Memory B cell (primary cell): Measurements from ENCODE around the gene BNC2.

Source experiments
- ATAC-seq: fragments of 150-1000 bp; cut with Tn5 transposase; 2 replicates; pipeline ENCODE4 v1.10.0; 2021; ENCODE audit warnings: low read depth, mild to moderate bottlenecking, moderate library complexity
- DNase-seq, 2 donors: peaks; one replicate each; pipeline ENCODE4 v3.0.0; 2022; ENCODE audit warnings: low spot score in 2 of 2
- H3K27ac Mint-ChIP-seq: one replicate; pipeline ENCODE4 v1.8.0; 2022; ENCODE audit warnings: mild to moderate bottlenecking, moderate library complexity, mixed read lengths
- H3K27me3 Mint-ChIP-seq: one replicate; pipeline ENCODE4 v1.8.0; 2022; ENCODE audit warnings: mixed read lengths
- H3K36me3 Mint-ChIP-seq: one replicate; pipeline ENCODE4 v1.8.0; 2022; ENCODE audit warnings: mild to moderate bottlenecking, mixed read lengths
- H3K4me1 Mint-ChIP-seq: one replicate; pipeline ENCODE4 v1.8.0; 2022; ENCODE audit warnings: mixed read lengths
- H3K4me3 Mint-ChIP-seq: one replicate; pipeline ENCODE4 v1.8.0; 2022; ENCODE audit warnings: mild to moderate bottlenecking, moderate library complexity, mixed read lengths
- H3K9me3 Mint-ChIP-seq: one replicate; pipeline ENCODE4 v1.8.0; 2022; ENCODE audit warnings: mixed read lengths

Gene BNC2

DNA sequence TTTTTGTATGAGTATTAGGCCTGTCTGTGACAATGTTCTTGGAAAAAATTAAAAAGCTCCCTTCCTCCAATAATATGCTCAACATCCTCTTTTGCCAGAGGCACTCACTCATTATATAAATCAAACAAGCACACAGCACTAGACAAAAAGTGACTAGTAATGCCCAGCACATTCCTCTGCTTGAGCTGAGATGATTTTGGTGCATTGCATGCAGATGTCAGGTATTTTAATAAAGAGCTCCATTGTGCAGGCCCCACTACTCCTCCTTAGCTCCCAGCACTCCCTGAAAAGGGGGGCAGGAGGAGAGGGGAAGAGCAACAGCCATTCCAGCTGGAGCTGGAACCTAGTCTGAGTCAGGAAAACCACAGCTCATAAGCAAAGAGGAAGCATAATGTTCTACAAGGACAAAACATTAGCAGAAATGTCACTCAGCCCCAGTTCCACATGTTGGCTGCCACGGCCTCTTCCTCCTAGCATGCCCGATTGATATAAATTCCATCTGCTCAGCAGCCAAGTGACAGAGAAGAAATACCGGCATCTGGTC, 348.5 kb downstream of the BNC2 start:
- Mint-ChIP-seq H3K36me3 (no peaks in the 10 kb centered on the region), H3K4me3 (no peak overlapping the region), H3K27me3 (no peaks in the 10 kb centered on the region), H3K4me1 (no peaks in the 10 kb centered on the region), H3K9me3 (peaks cover 2% of the 10 kb centered on the region), H3K27ac (no peak overlapping the region)
- ATAC-seq (no peak), DNase-seq (no peak)

DNA sequence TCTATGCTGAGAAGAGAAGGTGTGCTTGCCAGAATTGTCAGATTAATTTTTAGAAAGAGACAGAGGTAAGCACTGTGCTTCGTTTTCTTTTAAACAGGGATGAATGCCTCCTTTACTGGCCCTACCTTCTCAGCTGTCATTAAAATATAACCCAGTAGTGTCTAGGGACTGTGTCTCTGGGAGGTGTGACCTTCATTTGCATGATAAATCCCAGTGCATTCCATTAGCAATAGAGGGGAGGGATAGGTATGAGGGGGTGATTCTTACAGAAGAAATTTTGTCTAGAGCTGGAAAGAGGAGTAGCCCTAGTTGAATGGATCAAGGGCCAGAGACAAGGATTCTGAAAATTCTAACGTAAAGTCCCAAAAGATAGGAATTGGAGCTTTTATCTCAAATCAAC, 351.5 kb downstream of the BNC2 start:
- no peaks in the 10 kb centered on the region for H3K4me1 Mint-ChIP-seq
- H3K27me3 Mint-ChIP-seq: no peaks in the 10 kb centered on the region
- no peaks in the 10 kb centered on the region for H3K36me3 Mint-ChIP-seq
- no peak overlapping the region for H3K4me3 Mint-ChIP-seq
- DNase-seq (no peak), ATAC-seq (no peak)
- no peak overlapping the region for H3K27ac Mint-ChIP-seq
- H3K9me3 Mint-ChIP-seq: no peaks in the 10 kb centered on the region

DNA sequence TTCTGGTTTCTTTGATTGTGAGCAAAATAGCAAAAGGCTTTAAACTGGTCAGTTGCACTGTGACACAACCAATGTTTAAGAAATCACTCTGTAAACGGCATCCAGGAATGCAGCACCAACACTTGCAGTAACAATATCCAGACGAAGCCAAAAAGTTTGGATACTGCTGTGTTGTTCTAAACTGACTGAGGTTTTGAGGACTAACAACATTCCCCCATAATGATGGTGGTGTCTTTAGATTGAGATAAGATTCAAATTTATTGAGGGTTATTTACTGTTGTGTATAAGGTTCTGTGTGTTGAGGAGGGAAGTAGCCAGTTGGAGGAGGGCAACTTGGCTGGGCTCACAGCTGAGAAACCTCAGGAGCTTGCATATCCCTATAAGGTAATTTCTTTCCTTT, 353.6 kb downstream of the BNC2 start:
- H3K4me3 Mint-ChIP-seq: no peak overlapping the region

DNA sequence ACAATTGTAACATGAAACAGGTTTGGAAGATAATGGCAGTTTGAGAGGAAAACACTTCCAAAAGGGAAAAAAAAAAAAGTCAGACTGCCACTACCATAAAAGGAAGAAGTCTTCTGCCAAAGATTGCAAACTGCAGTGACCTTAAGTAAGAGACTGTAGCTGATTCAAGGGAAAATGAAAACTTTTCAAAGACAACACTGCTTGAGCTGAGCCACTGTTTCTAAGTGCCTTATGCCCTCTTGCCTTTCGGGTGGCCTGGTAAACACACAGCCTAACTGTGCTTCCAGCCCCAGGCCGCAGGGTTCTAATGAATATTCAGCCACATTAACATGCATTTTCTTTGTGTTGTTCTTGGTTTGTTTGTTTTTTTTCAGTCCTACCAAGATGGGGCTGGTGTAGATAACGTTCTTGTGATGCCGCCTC, 354.6 kb downstream of the BNC2 start:
- DNase-seq (no peak), ATAC-seq (no peak)
- H3K9me3 Mint-ChIP-seq: no peaks in the 10 kb centered on the region
- H3K27ac Mint-ChIP-seq: no peak overlapping the region
- no peaks in the 10 kb centered on the region for H3K4me1 Mint-ChIP-seq
- H3K27me3 Mint-ChIP-seq: no peaks in the 10 kb centered on the region
- no peaks in the 10 kb centered on the region for H3K36me3 Mint-ChIP-seq
- H3K4me3 Mint-ChIP-seq: no peak overlapping the region

More for the DNA sequence above, 353.6 kb downstream of the BNC2 start:
- Mint-ChIP-seq H3K27me3 (no peaks in the 10 kb centered on the region), H3K9me3 (no peaks in the 10 kb centered on the region), H3K36me3 (no peaks in the 10 kb centered on the region), H3K27ac (no peak overlapping the region), H3K4me1 (no peaks in the 10 kb centered on the region)
- ATAC-seq (no peak), DNase-seq (no peak)

DNA sequence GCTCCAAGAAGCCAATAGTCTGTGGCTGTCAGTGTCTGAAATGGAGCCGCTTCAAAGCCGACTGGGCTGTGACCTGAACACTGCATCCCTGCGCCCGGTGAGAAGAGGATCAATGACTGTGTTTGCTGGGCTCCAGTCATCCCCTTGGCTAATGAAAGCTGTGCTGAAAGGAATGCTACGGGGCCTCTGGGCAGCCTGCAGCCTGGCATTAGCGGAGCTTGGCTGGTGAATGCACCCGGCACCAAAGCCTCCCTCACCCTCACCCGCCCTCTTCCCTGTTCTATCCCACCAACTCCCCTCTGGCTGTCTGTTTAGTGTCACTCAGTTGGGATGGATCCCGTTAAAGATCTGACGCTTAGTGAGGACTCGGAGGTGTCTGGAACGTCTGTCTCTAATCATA, 355.3 kb downstream of the BNC2 start:
- Mint-ChIP-seq H3K27ac (no peak overlapping the region), H3K9me3 (no peaks in the 10 kb centered on the region), H3K27me3 (no peaks in the 10 kb centered on the region), H3K4me1 (no peaks in the 10 kb centered on the region), H3K36me3 (no peaks in the 10 kb centered on the region), H3K4me3 (no peak overlapping the region)
- ATAC-seq (no peak), DNase-seq (no peak)

DNA sequence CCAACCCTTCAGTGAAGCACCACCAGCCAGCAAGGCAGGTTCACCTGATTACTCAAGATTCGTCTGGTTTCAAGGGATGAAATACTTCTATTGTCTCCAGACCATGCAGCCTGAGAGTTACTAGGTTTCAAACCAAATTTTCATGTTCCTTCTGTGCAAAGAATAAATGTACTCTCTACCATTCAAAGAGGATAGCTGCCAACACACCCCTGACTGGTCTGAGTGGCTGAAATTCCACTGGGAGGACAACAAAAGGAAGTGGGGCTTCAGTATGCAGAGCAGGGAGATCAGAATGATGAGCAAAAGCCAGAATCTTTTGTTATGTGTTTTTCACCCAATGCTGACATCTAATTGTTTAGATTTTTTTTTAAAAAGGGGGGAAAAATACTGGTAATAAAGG, 356.3 kb downstream of the BNC2 start:
- ATAC-seq (no peak), DNase-seq (no peak)

DNA sequence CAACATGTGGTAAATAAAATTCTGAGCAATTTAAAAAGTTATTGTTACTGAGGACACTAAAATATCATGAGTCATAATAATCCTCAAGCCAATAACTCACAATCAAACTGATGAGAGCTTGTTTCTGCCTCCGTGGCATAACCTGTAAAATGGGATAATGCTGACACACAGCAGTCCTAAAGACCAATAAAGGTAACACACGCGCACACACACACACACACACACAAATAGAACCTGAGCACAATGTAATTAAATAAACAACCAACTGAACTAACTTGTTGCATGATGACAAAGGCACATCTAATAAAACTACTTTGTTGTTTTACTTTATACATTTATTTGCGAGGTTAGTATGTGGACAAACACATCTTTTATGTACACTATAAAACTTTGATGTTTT, 358.2 kb downstream of the BNC2 start:
- Mint-ChIP-seq H3K36me3 (no peaks in the 10 kb centered on the region), H3K4me3 (no peak overlapping the region), H3K4me1 (no peaks in the 10 kb centered on the region), H3K27ac (no peak overlapping the region), H3K27me3 (no peaks in the 10 kb centered on the region), H3K9me3 (peaks cover 3% of the 10 kb centered on the region)
- no peak for ATAC-seq
- DNase-seq: no peak

More for the DNA sequence above, 356.3 kb downstream of the BNC2 start:
- no peaks in the 10 kb centered on the region for H3K36me3 Mint-ChIP-seq
- H3K27me3 Mint-ChIP-seq: no peaks in the 10 kb centered on the region
- no peak overlapping the region for H3K27ac Mint-ChIP-seq
- H3K4me1 Mint-ChIP-seq: no peaks in the 10 kb centered on the region
- H3K4me3 Mint-ChIP-seq: no peak overlapping the region
- no peaks in the 10 kb centered on the region for H3K9me3 Mint-ChIP-seq

DNA sequence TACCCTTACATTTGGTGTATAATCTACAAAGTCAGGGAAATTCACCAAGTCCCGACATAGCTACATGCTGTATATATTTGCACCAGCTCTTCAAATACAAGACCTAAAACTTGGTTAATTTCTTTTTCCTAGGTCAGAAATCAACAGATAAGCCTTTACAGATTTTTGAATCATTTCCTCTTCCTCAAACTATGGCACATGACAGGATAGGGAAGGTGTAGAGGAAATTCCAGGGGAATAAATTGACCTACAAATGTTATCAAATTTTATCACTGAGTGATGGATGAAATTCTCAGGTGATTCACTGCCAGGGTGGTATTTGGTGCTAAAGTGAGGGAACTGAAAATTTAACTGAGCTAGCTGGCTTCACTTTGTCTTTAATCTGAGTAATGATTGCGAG, 360.0 kb downstream of the BNC2 start:
- DNase-seq: no peak
- no peak overlapping the region for H3K4me3 Mint-ChIP-seq
- H3K9me3 Mint-ChIP-seq: peaks cover 3% of the 10 kb centered on the region
- no peak overlapping the region for H3K27ac Mint-ChIP-seq
- no peak for ATAC-seq
- H3K36me3 Mint-ChIP-seq: no peaks in the 10 kb centered on the region
- no peaks in the 10 kb centered on the region for H3K27me3 Mint-ChIP-seq
- no peaks in the 10 kb centered on the region for H3K4me1 Mint-ChIP-seq

DNA sequence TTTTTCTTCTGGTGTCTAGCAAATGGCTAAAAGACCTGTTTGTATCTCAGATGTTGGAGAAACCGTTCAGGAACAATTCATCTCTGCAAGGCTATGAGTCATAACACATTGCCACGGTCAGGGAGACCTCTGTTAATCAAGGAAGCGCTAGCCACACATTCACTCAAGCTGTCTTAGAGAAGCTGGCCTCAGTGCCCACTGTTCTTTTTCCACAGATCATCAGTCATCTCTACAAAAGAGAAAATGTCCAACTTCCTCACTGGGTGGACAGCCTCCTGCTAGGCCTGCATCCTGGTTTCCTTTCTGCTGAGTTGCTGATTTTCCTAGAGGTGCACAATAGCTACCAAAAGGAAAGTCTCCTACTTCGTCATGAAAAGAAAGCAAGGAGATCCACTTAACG, 360.5 kb downstream of the BNC2 start:
- no peak overlapping the region for H3K27ac Mint-ChIP-seq
- H3K4me3 Mint-ChIP-seq: no peak overlapping the region
- no peaks in the 10 kb centered on the region for H3K36me3 Mint-ChIP-seq
- DNase-seq (no peak), ATAC-seq (no peak)
- H3K27me3 Mint-ChIP-seq: no peaks in the 10 kb centered on the region
- H3K4me1 Mint-ChIP-seq: no peaks in the 10 kb centered on the region
- peaks cover 3% of the 10 kb centered on the region for H3K9me3 Mint-ChIP-seq

DNA sequence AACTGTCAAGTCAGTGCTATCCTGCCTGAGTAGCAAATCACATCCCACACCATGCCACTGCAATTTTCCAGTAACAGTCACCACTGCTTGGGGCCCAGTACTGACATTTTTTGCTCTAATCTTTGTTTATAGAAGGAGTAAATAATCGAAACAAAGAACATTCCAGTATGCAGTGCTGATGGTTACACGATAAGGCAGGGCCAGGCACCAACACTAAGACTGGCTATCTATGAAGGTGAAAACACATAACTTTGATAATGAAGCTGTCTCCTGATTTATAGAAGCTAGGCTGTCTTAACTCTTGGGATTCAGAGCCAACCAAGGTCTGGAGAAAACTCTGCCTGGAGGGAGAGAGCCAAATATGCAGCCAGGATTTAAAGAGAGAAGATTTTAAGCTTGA, 365.3 kb downstream of the BNC2 start:
- Mint-ChIP-seq H3K4me1 (no peaks in the 10 kb centered on the region), H3K36me3 (no peaks in the 10 kb centered on the region), H3K27ac (no peak overlapping the region), H3K4me3 (no peak overlapping the region), H3K27me3 (no peaks in the 10 kb centered on the region), H3K9me3 (peaks cover 6% of the 10 kb centered on the region)
- no peak for DNase-seq
- no peak for ATAC-seq

DNA sequence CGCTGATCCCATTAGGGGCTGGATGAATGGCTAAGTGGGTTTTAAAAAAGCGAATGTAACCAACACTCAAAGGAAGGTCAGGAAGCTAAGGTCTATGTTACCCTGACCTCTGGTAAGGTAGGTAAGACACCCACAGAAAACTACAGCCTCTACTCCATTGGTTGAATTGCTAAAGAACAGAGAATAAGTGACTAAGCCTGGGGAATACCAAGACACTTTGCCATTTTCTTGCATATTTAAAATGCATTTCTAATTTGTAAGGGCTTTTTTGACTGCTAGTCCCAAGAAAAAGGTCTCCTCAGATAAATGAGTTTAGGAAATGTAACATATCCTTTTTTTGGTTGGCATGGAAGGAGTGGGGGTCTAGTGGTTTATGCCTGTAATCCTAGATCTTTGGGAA, 368.7 kb downstream of the BNC2 start:
- no peak for DNase-seq
- no peak for ATAC-seq
- H3K36me3 Mint-ChIP-seq: no peaks in the 10 kb centered on the region
- no peaks in the 10 kb centered on the region for H3K27me3 Mint-ChIP-seq
- no peak overlapping the region for H3K27ac Mint-ChIP-seq
- H3K9me3 Mint-ChIP-seq: peaks cover 5% of the 10 kb centered on the region
- no peaks in the 10 kb centered on the region for H3K4me1 Mint-ChIP-seq
- no peak overlapping the region for H3K4me3 Mint-ChIP-seq

DNA sequence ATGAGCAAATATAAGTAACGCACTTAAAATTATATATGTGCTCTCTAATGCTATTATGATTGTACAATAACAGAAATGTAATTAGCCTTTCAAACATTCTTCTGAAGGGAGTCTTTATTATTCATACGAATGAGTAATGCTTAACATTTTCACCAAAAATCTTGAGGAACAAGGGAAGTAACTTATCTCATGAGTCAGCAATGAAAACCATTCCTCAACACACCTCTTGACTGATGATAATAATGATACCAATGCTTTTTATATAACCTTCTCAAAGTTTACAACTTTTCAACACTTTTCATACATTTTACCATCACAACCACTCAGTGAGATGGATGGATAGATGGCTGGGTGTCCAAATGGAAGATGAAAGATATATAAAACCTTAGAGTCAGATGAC, 369.3 kb downstream of the BNC2 start:
- H3K36me3 Mint-ChIP-seq: no peaks in the 10 kb centered on the region
- H3K9me3 Mint-ChIP-seq: peaks cover 5% of the 10 kb centered on the region
- H3K27ac Mint-ChIP-seq: no peak overlapping the region
- H3K4me1 Mint-ChIP-seq: no peaks in the 10 kb centered on the region
- no peak for DNase-seq
- no peaks in the 10 kb centered on the region for H3K27me3 Mint-ChIP-seq
- no peak overlapping the region for H3K4me3 Mint-ChIP-seq
- ATAC-seq: no peak

DNA sequence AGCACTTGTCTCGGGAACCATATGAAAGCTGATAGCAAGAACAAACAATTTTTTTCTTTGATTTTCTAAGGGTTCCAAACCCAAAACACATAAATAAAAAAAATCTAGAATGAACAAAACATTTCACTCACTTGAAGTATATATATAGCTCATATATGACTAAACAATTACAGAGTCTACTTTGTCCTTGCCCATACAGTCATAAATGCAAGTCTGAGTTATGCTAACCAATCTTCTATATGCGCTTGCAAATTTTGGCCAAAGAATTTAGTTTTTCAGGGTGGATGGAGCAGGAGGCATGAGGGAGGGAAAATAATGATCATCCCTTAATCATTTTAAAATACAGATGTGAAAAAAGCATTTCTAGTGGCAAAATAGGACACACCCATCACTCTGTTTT, 370.1 kb downstream of the BNC2 start:
- Mint-ChIP-seq H3K4me1 (no peaks in the 10 kb centered on the region), H3K9me3 (peaks cover 5% of the 10 kb centered on the region), H3K27ac (no peak overlapping the region), H3K27me3 (no peaks in the 10 kb centered on the region), H3K4me3 (no peak overlapping the region), H3K36me3 (no peaks in the 10 kb centered on the region)
- ATAC-seq (no peak), DNase-seq (no peak)

DNA sequence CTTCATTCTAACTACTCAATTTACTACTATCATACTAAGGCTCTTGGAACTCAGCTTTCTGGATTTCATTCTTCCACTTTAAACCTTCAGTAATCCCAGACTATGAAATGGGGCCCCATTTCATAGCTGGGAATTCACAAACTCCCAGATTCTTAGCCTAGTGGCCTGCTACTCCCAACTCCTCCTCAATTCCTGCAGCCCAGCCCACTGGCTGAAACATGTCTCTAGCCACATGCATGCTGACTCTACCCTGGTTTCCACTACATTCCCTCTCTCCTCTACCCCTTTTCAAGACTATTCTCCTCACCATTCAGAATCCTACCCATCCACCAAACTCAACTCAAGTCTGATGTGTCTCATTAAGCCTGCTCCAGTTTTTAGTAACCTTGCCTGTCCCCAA, 370.6 kb downstream of the BNC2 start:
- Mint-ChIP-seq H3K9me3 (peaks cover 5% of the 10 kb centered on the region), H3K4me3 (no peak overlapping the region), H3K36me3 (no peaks in the 10 kb centered on the region), H3K4me1 (no peaks in the 10 kb centered on the region), H3K27ac (no peak overlapping the region), H3K27me3 (no peaks in the 10 kb centered on the region)
- DNase-seq: no peak
- no peak for ATAC-seq

DNA sequence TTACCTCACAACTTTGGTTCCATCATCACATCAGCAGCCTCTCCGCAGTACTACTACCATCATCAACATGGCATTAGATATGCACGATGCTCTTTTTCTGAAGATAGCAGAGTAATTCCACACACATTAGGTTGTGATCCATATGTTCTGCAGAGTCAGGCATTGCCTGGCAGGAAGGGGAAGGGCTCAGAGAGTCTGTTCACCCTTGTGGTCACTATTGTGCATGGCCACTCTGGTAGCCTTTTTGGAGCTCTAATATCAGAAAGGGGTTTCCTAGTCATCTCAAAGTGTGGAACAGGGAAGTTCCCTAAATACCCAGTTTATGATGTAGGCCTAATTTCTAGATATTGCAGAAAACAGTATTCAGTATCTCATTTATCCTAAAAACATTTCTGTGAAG, 373.6 kb downstream of the BNC2 start:
- no peak for ATAC-seq

More for the DNA sequence above, 373.6 kb downstream of the BNC2 start:
- Mint-ChIP-seq H3K4me1 (no peaks in the 10 kb centered on the region), H3K9me3 (peaks cover 8% of the 10 kb centered on the region), H3K36me3 (no peaks in the 10 kb centered on the region), H3K27me3 (peaks cover 2% of the 10 kb centered on the region), H3K27ac (no peak overlapping the region), H3K4me3 (no peak overlapping the region)
- no peak for DNase-seq
